Panc1 (cell line): ENCODE results near the gene KIR3DL2.
"Not testable (repeated sequence)": the region's sequence is repeated elsewhere in the genome, so short reads cannot be mapped to it uniquely, and the experiment has no call there.

Experiments used
- POLR2AphosphoS5 ChIP-seq: IDR thresholded peaks from 2 replicates; pipeline ENCODE4 v1.6.1; 2012; ENCODE audit warnings: mild to moderate bottlenecking, low read depth, low read length, moderate library complexity
- TCF7L2 ChIP-seq: IDR thresholded peaks from 2 replicates; pipeline ENCODE4 v1.6.1; 2011; ENCODE audit warnings: mild to moderate bottlenecking, low read depth, low read length, inconsistent platforms
- TF ChIP-seq, protein P1 (sequence below), 2 experiments: IDR thresholded peaks; 2 replicates each; pipeline ENCODE4 v1.6.1; 2011 to 2012; ENCODE audit warnings: low read depth in 2 of 2, control low read depth in 1 of 2, low read length in 1 of 2, mild to moderate bottlenecking in 1 of 2, moderate library complexity in 1 of 2; ENCODE audit not compliant: insufficient read depth in 1 of 2
- TF ChIP-seq, protein P2 (sequence below): fragments of 450-650 bp; IDR thresholded peaks from 2 replicates; pipeline ENCODE4 v1.5.1; 2017; ENCODE audit warnings: mild to moderate bottlenecking

DNA sequence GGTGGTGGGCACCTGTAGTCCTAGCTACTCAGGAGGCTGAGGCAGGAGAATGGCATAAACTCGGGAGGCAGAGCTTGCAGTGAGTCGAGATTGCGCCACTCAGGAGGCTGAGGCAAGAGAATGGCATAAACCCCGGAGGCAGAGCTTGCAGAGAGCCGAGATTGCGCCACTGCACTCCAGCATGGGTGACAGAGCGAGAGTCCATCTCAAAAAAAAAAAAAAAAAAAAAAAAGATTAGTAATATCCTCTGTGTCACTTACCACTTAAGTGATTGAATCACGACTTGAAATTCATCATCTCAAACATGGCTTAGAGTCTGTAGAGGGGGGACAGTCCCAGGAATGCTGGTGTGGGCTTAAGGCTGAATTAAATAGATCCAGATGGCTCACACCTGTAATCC, 50.9 kb downstream of the KIR3DL2 start:
- TF ChIP-seq, protein P1, sequence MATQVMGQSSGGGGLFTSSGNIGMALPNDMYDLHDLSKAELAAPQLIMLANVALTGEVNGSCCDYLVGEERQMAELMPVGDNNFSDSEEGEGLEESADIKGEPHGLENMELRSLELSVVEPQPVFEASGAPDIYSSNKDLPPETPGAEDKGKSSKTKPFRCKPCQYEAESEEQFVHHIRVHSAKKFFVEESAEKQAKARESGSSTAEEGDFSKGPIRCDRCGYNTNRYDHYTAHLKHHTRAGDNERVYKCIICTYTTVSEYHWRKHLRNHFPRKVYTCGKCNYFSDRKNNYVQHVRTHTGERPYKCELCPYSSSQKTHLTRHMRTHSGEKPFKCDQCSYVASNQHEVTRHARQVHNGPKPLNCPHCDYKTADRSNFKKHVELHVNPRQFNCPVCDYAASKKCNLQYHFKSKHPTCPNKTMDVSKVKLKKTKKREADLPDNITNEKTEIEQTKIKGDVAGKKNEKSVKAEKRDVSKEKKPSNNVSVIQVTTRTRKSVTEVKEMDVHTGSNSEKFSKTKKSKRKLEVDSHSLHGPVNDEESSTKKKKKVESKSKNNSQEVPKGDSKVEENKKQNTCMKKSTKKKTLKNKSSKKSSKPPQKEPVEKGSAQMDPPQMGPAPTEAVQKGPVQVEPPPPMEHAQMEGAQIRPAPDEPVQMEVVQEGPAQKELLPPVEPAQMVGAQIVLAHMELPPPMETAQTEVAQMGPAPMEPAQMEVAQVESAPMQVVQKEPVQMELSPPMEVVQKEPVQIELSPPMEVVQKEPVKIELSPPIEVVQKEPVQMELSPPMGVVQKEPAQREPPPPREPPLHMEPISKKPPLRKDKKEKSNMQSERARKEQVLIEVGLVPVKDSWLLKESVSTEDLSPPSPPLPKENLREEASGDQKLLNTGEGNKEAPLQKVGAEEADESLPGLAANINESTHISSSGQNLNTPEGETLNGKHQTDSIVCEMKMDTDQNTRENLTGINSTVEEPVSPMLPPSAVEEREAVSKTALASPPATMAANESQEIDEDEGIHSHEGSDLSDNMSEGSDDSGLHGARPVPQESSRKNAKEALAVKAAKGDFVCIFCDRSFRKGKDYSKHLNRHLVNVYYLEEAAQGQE (IDR thresholded peaks at IDR 0.05; ENCODE audit: insufficient read depth in 1 of 2, low read depth in 2 of 2, low read length in 1 of 2), result not testable (repeated sequence)
- TF ChIP-seq, protein P2, sequence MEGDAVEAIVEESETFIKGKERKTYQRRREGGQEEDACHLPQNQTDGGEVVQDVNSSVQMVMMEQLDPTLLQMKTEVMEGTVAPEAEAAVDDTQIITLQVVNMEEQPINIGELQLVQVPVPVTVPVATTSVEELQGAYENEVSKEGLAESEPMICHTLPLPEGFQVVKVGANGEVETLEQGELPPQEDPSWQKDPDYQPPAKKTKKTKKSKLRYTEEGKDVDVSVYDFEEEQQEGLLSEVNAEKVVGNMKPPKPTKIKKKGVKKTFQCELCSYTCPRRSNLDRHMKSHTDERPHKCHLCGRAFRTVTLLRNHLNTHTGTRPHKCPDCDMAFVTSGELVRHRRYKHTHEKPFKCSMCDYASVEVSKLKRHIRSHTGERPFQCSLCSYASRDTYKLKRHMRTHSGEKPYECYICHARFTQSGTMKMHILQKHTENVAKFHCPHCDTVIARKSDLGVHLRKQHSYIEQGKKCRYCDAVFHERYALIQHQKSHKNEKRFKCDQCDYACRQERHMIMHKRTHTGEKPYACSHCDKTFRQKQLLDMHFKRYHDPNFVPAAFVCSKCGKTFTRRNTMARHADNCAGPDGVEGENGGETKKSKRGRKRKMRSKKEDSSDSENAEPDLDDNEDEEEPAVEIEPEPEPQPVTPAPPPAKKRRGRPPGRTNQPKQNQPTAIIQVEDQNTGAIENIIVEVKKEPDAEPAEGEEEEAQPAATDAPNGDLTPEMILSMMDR, result not testable (repeated sequence)
- not testable (repeated sequence) for TF ChIP-seq TCF7L2, POLR2AphosphoS5
